Measurements from ENCODE around the gene USP34.

USP34 gene

DNA sequence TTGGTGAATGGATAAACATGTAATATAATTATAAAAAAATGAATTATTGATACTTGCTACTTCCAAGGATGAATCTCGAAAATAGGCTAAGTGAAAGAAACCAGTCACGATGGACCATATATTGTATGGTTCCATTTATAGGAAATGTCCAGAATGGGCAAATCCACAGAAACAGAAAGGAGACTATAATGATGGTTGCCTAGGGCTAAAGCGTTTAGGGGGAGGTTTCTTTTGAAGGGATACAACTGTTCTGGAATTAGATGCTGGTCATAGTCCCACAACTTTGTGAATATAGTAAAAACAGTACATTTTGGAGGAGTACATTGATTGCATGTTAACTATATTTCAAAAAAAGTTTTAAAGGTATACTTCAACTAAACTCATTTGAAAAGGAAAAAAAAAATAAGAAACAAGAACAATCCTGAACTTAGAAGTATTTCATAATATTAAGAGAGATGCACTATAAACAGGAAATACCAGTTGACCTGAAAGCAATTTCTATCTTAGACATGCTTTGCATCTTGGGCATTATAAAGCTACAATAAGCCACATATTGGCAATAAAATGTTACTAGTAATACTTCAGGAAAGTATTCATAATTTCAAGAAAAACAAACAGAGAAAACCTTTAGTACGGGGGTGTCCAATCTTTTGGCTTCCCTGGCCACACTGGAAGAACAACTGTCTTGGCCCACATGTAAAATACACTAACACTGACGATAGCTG is 178.9 kb downstream of the USP34 start:
- no peaks in the 10 kb centered on the region for H3K9me3 Mint-ChIP-seq
- peaks cover 36% of the 10 kb centered on the region for H3K36me3 Mint-ChIP-seq (ENCODE audit: low read depth)
- H3K27me3 Mint-ChIP-seq (ENCODE audit: low read depth), result no peaks in the 10 kb centered on the region
- H3K27ac Mint-ChIP-seq, result no peak overlapping the region
- peaks cover 17% of the 10 kb centered on the region for H3K4me1 Mint-ChIP-seq (ENCODE audit: low read depth)
- no peak overlapping the region for H3K4me3 Mint-ChIP-seq

DNA sequence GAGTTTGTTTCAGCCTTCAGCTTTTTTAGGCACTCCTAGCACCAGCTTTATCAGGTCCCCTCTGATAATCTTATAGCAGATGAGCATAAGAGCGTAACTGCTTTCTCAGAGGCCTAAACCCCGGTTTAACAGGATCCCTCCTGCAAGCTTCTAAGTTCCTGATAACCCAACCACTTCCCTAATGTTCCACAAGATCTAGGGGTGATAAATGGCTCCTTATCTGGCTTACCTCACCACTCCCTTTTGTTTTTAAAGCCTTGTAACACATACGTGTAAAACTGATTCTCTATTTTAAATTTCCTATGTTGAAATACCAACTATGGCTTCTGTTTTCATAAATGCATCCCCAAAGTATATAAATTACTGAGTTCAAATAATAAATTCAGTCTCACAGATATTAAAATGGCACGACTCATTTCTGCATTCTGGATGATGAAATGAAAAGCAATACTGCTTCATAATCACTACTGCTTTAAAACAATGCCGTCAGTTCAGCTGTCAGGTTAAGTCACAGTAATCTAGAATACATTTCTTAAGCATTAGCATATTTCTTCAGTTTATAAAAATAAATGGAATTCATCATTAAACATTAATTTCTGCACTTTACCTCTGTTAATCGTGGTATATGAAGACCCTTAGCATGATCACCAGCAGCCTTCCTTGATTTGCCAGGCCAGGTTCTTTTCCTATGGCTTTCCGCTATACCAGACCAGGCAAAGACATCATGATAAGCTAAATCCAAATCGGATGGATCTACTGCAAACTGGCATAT is 182.6 kb downstream of the USP34 start:
- no peaks in the 10 kb centered on the region for H3K27me3 Mint-ChIP-seq (ENCODE audit: low read depth)
- peaks cover 29% of the 10 kb centered on the region for H3K36me3 Mint-ChIP-seq (ENCODE audit: low read depth)
- H3K4me3 Mint-ChIP-seq, result no peak overlapping the region
- H3K4me1 Mint-ChIP-seq (ENCODE audit: low read depth), result peaks cover 14% of the 10 kb centered on the region
- no peak overlapping the region for H3K27ac Mint-ChIP-seq
- no peaks in the 10 kb centered on the region for H3K9me3 Mint-ChIP-seq

DNA sequence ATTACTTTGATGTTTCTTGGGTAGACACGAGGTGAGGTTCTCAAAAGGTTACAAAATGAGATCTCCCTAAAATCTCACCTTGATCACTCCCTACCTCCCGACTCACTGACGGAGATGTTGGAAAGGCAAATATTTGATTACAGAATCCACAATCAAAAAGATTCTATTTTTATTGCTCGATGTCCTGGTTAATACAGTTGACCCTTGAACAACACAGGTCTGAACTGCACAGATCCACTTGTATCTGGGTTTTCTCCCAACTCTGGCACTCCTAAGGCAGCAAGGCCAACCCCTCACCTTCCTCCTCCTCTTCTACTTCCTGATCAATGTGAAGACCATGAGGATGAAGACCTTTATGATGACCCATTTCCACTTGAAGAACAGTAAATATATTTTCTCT is 183.6 kb downstream of the USP34 start:
- no peak overlapping the region for H3K27ac Mint-ChIP-seq
- no peaks in the 10 kb centered on the region for H3K27me3 Mint-ChIP-seq (ENCODE audit: low read depth)
- H3K4me3 Mint-ChIP-seq, result no peak overlapping the region
- peaks cover 27% of the 10 kb centered on the region for H3K36me3 Mint-ChIP-seq (ENCODE audit: low read depth)
- H3K4me1 Mint-ChIP-seq (ENCODE audit: low read depth), result peaks cover 11% of the 10 kb centered on the region
- H3K9me3 Mint-ChIP-seq, result no peaks in the 10 kb centered on the region

DNA sequence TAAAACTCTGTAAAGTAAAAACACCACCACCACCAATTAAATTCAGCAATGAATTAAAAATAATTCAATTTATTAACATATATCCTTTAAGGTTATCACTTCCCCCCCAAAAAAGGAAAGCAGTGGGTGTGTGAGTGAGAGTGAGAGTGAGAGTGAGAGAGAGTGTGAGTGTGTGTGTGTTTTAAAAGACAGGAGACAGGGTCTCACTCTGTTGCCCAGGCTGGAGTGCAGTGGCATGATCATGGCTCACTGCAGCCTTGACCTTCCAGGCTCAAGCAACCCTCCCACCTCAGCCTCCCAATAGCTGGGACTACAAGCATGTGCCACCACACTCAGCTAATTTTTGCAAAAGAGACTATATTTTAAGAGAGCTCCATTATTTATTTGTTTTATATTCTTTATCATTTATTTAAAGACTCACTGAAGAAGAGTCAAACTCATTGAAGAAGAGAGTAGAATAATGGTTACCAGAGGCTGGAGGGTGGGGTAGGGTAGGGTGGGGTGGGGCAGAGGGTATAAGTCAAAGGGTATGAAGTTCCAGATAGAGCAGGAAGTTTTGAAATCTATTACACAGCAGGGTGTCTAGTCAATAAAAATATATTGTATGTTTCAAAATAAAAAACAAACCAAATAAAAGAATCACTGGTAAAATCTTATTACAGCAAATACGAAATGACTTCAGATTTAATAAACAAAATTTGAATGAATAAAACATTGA is 187.3 kb downstream of the USP34 start:
- no peak overlapping the region for H3K4me3 Mint-ChIP-seq
- no peak overlapping the region for H3K27ac Mint-ChIP-seq
- H3K4me1 Mint-ChIP-seq (ENCODE audit: low read depth), result no peaks in the 10 kb centered on the region
- H3K27me3 Mint-ChIP-seq (ENCODE audit: low read depth), result no peaks in the 10 kb centered on the region
- H3K9me3 Mint-ChIP-seq, result no peaks in the 10 kb centered on the region
- H3K36me3 Mint-ChIP-seq (ENCODE audit: low read depth), result peaks cover 17% of the 10 kb centered on the region

DNA sequence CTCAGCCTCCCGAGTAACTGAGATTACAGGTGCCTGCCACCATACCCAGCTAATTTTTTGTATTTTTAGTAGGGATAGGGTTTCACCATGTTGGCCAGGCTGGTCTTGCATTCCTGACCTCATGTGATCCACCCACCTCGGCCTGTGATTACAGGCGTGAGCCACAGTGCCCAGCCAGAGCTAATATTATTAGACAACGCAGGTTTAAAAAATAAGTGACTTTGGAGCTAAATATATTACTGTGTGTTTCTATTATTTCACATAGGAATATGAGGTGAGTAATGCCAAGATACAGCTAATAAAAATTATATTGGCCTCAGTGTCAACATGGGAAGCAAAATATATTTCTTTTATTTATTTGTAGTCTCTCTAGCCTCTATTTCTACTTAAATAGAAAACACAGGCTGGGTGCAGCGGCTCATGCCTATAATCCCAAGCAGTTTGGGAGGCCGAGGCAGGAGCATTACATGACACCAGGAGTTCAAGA is 188.7 kb downstream of the USP34 start:
- Mint-ChIP-seq H3K4me3 (no peak overlapping the region), H3K36me3 (ENCODE audit: low read depth) (peaks cover 26% of the 10 kb centered on the region), H3K27me3 (ENCODE audit: low read depth) (no peaks in the 10 kb centered on the region), H3K27ac (no peak overlapping the region), H3K9me3 (no peaks in the 10 kb centered on the region), H3K4me1 (ENCODE audit: low read depth) (no peaks in the 10 kb centered on the region)

DNA sequence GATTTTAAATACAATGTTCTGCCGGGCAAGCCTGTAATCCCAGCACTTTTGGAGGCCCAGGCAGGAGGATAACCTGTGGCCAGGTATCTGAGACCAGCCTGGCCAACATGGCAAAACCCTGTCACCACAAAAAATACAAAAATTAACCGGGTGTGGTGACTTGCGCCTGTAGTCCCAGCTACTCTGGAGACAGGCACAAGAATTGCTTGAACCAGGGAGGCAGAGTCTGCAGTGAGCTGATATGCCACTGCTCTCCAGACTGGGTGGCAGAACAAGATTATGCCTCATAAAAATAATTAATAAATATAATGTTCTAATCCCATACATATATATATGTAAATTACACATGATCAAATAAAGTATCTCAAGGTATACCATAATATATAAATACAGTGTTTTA is 189.6 kb downstream of the USP34 start:
- no peak overlapping the region for H3K27ac Mint-ChIP-seq
- no peaks in the 10 kb centered on the region for H3K9me3 Mint-ChIP-seq
- no peaks in the 10 kb centered on the region for H3K27me3 Mint-ChIP-seq (ENCODE audit: low read depth)
- peaks cover 27% of the 10 kb centered on the region for H3K36me3 Mint-ChIP-seq (ENCODE audit: low read depth)
- no peak overlapping the region for H3K4me3 Mint-ChIP-seq
- no peaks in the 10 kb centered on the region for H3K4me1 Mint-ChIP-seq (ENCODE audit: low read depth)

DNA sequence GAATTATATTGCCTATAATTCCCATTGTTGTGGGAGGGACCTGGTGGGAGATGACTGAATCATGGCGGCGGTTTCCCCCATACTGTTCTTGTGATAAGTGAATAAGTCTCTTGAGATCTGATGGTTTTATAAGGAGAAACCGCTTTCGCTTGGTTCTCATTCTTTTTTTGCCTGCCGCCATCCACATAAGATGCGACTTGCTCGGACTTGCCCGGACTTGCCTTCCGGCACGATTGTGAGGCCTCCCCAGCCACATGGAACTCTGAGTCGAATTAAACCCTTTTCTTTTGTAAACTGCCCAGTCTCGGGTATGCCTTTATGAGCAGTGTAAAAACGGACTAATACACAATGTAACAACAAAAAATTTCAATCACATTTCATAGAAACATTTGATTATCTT is 193.1 kb downstream of the USP34 start:
- Mint-ChIP-seq H3K27me3 (ENCODE audit: low read depth) (no peaks in the 10 kb centered on the region), H3K4me3 (no peak overlapping the region), H3K4me1 (ENCODE audit: low read depth) (no peaks in the 10 kb centered on the region), H3K36me3 (ENCODE audit: low read depth) (peaks cover 27% of the 10 kb centered on the region), H3K9me3 (no peaks in the 10 kb centered on the region), H3K27ac (no peak overlapping the region)

DNA sequence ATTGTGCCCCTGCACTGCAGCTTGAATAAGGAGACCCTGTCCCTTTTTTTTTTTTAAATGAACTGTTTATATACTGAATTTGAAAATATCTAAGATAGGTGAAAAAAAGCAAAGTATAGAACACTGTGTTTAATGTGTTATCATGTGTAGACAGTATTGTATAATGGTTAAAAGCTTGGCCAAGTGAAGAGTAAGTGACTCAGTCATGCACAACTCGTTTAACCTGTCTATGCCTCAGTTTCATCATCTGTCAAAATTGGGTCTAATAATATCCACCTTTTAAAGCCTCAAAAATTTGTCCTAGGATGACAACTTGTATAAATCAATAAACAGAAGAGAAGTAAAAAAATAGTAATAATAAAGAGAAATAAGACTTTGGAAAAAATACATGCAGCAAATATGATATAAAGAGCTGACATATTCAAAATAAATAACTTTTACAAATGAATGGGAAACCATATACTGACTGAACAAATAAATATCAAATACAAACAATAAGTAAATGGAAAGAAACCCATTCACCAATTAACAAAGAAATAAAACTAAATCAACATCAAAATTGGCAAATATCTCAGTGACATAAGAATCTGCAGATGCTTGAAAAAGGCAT is 195.2 kb downstream of the USP34 start:
- H3K27me3 Mint-ChIP-seq (ENCODE audit: low read depth), result no peaks in the 10 kb centered on the region
- no peaks in the 10 kb centered on the region for H3K9me3 Mint-ChIP-seq
- no peak overlapping the region for H3K27ac Mint-ChIP-seq
- no peak overlapping the region for H3K4me3 Mint-ChIP-seq
- peaks cover 2% of the 10 kb centered on the region for H3K4me1 Mint-ChIP-seq (ENCODE audit: low read depth)
- peaks cover 30% of the 10 kb centered on the region for H3K36me3 Mint-ChIP-seq (ENCODE audit: low read depth)

DNA sequence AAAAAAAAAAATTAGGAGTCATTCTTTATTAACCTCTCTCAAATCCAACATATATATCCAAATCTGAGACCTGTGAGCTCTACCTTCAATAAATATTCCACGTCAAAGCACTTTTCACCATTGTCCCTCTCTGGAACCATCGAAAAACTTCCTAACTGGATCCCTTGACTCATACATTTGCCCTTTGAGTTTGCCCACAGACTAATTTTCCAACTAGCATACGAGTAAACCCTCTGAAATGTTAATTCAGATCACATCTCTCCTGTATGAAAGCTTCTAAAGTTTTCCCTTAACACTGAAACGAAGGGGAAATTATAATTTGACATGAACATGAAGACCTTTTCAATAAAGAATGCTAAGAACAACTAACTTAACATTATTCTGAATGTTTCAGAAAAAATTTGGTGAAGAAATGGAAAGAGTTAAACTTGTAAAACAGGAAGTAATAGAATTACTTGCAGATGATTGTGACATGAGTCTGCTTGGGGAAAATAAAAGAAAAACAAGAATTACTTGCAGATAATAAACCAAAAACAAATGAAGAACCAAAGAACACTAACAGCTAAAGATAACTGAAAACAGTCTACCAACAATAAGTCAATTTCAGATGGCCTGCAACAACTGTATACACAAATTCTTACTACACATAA is 198.3 kb downstream of the USP34 start:
- Mint-ChIP-seq H3K27ac (no peak overlapping the region), H3K4me3 (no peak overlapping the region), H3K27me3 (ENCODE audit: low read depth) (no peaks in the 10 kb centered on the region), H3K9me3 (no peaks in the 10 kb centered on the region), H3K4me1 (ENCODE audit: low read depth) (peaks cover 2% of the 10 kb centered on the region), H3K36me3 (ENCODE audit: low read depth) (peaks cover 20% of the 10 kb centered on the region)

DNA sequence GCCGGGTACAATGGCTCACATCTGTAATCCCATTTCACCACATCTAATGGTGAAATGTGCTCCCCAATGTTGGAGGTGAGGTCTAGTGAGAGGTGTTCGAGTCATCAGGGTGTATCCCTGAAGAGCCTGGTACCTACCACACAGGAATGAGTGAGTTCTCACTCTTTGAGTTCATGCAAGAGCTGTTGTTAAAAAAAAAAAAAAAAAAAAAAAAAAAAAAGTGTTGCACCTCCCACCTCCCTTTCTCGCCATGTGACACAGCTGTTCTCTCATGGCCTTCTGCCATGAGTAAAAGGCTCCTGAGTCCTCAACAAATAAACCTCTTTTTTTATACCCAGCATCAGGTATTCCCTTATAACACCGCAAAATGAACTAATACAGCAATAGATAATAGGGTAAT is 202.6 kb downstream of the USP34 start:
- no peak overlapping the region for H3K27ac Mint-ChIP-seq
- H3K4me3 Mint-ChIP-seq, result no peak overlapping the region
- no peaks in the 10 kb centered on the region for H3K9me3 Mint-ChIP-seq
- H3K27me3 Mint-ChIP-seq (ENCODE audit: low read depth), result no peaks in the 10 kb centered on the region
- H3K4me1 Mint-ChIP-seq (ENCODE audit: low read depth), result peaks cover 2% of the 10 kb centered on the region
- peaks cover 21% of the 10 kb centered on the region for H3K36me3 Mint-ChIP-seq (ENCODE audit: low read depth)

DNA sequence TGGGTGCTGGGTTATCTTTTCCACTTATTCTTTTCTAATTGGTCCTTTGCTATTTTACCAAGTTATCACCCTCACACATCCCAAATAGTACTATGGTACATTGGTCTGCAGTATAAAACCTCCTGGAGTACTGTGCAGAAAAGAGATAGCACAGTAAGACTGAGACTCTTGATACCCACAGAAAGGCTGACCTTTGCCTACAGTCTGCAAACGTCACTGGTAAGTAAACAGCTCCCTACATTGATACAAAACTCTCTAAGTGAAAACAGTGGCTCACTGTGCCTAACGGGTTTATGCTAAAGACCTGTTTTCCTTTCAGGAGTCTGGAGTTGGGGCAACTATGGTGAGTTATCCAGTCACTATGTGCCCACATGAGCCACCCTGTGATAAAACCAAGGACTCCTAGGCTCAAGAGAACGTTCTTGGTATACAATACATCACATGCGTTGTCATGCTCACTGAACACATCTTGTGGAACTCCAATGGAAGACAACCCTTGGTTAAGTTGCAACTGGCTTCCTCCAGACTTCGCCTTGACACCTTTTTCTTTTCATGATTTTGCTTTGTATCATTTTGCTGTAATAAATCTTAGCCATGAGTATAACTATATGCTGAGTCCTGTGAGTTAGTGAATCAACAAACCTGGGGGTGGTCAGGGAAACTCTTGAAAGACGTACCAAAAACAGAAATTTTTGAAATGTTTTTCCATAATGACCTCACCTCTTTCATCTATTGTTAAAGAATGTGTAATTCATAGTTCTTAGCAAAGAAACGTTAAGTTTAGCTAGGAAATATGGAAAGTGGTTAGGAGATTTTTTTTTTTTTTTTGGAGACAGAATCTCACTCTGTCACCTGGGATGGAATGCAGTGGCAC is 204.0 kb downstream of the USP34 start:
- Mint-ChIP-seq H3K9me3 (no peaks in the 10 kb centered on the region), H3K36me3 (ENCODE audit: low read depth) (peaks cover 21% of the 10 kb centered on the region), H3K4me1 (ENCODE audit: low read depth) (peaks cover 2% of the 10 kb centered on the region), H3K27me3 (ENCODE audit: low read depth) (no peaks in the 10 kb centered on the region), H3K27ac (no peak overlapping the region), H3K4me3 (no peak overlapping the region)

DNA sequence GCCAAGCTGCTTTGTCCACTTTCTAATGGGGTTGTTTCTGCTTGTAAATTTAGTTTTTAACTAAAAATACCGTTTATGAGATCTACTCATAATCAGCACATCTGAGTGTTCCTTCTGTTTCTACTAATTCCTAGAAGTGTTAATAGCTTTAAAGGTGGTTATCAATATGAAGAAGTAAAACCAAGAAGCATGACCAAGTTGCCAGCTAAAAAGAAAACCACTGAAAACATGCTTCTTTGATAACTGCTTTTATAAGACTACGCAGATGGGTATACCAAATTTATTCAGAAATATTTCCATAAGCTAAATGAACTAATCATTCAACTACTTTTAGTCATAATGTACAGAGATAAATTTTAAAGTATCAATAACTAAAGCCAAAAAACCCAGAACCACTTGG is 207.1 kb downstream of the USP34 start:
- no peak overlapping the region for H3K27ac Mint-ChIP-seq
- no peak overlapping the region for H3K4me3 Mint-ChIP-seq
- H3K27me3 Mint-ChIP-seq (ENCODE audit: low read depth), result no peaks in the 10 kb centered on the region
- no peaks in the 10 kb centered on the region for H3K4me1 Mint-ChIP-seq (ENCODE audit: low read depth)
- H3K9me3 Mint-ChIP-seq, result no peaks in the 10 kb centered on the region
- peaks cover 20% of the 10 kb centered on the region for H3K36me3 Mint-ChIP-seq (ENCODE audit: low read depth)

DNA sequence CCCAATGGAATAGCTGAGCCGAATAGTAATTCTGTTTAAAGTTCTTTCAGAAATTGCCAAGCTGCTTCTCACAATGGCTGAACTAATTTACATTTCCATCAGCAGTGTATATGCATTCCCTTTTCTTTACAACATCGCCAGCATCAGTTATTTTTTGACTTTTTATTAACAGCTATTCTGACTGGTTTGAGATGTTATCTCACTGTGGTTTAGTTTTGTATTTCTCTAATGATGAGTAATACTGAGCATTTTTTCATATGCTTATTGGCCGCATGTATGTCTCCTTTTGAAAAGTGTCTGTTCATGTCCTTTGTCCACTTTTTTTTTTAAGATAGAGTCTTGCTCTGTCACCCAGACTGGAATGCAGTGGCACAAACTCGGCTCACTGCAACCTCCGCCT is 208.2 kb downstream of the USP34 start:
- no peak overlapping the region for H3K27ac Mint-ChIP-seq
- H3K9me3 Mint-ChIP-seq, result no peaks in the 10 kb centered on the region
- no peaks in the 10 kb centered on the region for H3K4me1 Mint-ChIP-seq (ENCODE audit: low read depth)
- no peak overlapping the region for H3K4me3 Mint-ChIP-seq
- peaks cover 26% of the 10 kb centered on the region for H3K36me3 Mint-ChIP-seq (ENCODE audit: low read depth)
- H3K27me3 Mint-ChIP-seq (ENCODE audit: low read depth), result no peaks in the 10 kb centered on the region

All from T-helper 1 cell treated with Interleukin-12 subunit alpha and Interleukin-12 subunit beta and Interleukin-4 antibody, amounts not matched to agents 30 μg/mL and 1 μg/mL, for 36 hours (primary cell).